DMS 273 (cell line): ENCODE data around the gene MAP3K3.
A peak's percentile ranks its signal among the peaks of the same experiment; 100 is the strongest.

Experiments used
- DNase-seq: peaks from one replicate; lab custom pipeline; 2025; ENCODE audit not compliant: unreplicated experiment; lab: John Stamatoyannopoulos, UW

The MAP3K3 gene

DNA sequence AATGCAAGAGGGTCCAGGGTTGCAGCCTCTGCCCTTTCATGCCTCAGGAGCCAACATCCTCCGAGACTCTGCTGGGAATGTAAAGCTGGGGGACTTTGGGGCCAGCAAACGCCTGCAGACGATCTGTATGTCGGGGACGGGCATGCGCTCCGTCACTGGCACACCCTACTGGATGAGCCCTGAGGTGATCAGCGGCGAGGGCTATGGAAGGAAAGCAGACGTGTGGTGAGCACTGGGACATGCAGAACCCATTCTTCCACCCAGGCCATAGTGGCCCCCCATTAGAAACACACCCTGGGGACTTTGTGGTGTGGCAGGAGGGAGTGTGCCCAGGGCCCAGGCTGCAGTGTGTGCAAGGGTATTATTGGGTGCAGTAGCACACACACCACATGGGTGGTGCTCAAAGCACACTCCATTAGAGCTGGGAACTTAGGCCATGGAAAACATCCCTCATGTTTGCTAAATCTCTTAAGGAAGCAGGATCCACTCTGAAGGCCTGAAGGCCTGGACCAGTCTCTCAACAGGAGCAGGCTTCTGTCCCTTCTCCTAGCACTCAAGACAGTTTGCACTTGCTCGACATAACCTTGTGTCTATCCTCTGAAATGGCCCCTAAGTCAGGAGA, 70.1 kb downstream of the MAP3K3 start:
- peak; percentile 37 for DNase-seq

GRCh38 chr17:63693411-63694113, 71.3 kb downstream of the MAP3K3 start:
- peak; percentile 37 for DNase-seq

DNA sequence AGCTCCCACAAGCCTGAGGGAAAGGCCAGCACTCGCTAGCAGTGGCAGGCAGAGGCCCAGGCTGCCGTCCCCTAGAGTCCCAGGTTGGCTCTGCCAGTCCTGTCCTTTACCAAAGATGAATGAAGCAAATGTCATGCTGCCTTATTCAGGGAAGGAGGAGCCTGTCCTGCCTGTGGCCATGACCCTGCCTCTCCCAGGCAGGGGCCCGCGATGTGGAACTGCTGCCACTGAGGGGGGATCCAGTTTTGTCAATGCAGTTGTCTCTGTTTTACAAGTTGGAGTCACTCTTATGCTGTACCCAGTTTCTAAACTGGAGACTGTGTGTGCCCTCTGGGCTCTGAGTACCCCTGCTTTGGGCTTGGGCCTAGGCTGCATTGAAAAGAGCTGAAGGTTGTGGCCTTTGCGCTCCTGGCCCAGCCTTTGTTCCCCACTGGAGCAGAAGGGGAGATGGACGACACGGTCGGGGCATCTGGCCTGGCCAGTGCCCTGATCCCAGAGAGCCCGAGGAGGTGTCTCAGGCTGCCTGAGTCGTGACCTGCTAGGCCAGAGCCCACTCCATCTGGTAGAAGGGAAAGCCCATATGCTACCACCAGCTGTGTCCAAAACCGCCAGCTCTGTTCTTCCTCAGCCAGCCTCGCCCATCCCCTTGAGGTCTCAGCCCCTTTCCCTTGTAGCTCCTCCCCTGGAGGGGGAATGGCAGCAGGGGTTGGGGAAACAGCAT, 72.2 kb downstream of the MAP3K3 start:
- peak; percentile 98 for DNase-seq

DNA sequence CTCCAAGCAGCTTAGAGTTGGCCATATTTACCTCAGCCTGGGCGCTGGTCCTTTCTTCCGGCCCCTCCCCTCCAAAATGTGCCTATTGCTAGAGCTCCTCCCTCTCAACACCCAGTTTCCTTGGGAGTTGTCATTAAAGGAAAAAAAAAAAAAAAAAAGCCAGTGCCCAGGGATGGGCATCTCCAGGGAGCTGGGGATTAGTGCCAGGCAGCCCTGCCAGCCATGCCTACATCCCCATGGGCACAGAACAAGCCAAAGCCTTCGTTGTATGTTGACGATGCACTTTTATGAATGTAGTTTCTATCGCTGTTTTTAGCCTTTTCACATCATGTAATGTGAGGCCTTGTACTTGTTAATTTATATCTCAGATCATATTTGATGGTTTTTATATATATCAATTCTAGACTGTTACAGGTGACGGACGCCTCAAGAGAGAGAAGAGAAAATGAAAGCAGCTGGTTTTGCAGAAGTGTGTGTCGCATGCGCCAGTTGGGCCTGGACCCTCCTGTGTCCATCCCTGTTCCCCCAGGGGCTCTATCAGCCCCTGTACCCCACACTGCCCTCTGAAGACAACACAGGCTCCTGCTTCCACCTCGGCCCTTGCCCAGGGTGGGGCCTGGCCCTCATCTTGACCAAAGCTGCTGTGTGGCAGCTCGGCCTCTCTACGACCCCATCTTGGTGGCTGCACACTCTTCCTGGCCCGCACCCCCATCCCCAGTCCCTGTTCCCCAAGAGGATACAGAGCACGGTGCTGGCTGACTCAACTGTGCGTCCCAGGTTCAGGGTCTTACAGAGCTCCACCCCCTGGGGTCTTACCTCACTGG, 72.9 kb downstream of the MAP3K3 start:
- no peak for DNase-seq

DNA sequence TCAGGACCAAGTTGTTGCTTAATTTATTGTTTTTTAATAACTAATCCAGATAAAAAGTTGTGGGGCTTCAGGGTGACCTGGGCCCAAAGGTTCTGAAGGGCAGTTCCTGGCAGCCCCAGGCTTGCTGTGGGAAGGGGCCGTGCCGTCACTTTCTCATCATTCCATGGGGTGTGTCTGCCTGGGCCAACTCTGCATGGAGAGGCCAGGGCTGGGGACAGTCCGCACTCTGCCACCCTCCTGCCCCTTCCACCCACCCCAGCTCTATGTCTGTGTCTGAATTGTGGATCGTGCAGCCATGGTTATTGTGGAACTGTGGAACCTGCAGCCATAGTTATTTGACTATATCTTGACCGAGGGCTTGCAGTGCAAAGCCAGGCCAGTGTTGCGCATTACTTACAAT, 73.7 kb downstream of the MAP3K3 start:
- no peak for DNase-seq

- peak; percentile 68 for DNase-seq
These were observed 74.3 kb downstream of the MAP3K3 start for GRCh38 chr17:63696381-63696961.

- DNase-seq: peak; percentile 75
These were observed 75.4 kb downstream of the MAP3K3 start for GRCh38 chr17:63697341-63698286.

DNA sequence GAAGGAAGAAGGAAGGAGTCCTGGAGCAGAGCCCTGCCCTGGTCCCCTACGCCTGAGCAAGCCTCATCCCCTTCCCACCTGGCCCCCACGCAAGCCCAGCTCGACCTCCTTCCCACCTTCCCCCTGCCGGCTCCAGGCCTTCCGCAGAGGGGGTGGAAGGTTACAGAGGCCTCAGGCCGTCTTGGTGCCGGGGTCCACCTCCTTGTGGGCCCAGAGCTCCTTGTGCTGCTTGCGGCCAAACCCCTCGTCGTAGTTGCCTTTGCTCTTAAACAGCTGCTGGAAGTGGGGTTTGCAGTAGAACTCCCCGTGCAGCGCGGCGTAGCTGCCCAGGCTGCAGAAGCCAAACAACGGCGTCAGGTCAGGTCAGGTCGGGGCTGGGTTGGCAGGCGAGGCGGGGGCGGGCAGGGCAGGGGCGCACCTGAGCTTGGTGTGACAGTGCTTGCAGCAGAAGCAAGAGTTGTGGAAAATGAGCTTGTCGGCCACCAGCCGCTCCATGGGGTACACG, 76.2 kb downstream of the MAP3K3 start:
- no peak for DNase-seq

- peak; percentile 54 for DNase-seq
These were observed 76.8 kb downstream of the MAP3K3 start for GRCh38 chr17:63698886-63699637.

GRCh38 chr17:63699638-63700527, 77.7 kb downstream of the MAP3K3 start, which contains the start of gene LIMD2:
Gene LIMD2, minus strand, starts transcription at chr17:63700125. Its CDS starts 827 bp downstream, at chr17:63699298.
- DNase-seq: peak; percentile 75

- peak; percentile 72 for DNase-seq
These were observed 78.6 kb downstream of the MAP3K3 start for GRCh38 chr17:63700528-63701455.

DNA sequence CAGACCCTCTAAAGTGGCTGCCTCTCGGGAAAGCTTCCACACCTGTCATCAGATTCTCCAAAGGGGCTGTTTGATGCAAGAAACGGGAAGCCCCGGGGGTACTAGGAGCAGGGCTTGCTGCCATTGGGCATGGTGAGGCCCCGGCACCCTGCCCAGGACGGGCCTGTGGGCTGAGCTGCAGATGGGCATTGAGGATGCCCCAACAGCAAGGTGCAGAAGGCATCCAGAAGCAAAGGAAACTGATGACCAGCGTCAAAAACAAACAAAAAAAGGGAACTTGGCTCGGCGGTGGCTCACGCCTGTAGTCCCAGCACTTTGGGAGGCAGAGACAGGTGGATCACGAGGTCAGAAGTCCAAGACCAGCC, 79.2 kb downstream of the MAP3K3 start:
- no peak for DNase-seq

DNA sequence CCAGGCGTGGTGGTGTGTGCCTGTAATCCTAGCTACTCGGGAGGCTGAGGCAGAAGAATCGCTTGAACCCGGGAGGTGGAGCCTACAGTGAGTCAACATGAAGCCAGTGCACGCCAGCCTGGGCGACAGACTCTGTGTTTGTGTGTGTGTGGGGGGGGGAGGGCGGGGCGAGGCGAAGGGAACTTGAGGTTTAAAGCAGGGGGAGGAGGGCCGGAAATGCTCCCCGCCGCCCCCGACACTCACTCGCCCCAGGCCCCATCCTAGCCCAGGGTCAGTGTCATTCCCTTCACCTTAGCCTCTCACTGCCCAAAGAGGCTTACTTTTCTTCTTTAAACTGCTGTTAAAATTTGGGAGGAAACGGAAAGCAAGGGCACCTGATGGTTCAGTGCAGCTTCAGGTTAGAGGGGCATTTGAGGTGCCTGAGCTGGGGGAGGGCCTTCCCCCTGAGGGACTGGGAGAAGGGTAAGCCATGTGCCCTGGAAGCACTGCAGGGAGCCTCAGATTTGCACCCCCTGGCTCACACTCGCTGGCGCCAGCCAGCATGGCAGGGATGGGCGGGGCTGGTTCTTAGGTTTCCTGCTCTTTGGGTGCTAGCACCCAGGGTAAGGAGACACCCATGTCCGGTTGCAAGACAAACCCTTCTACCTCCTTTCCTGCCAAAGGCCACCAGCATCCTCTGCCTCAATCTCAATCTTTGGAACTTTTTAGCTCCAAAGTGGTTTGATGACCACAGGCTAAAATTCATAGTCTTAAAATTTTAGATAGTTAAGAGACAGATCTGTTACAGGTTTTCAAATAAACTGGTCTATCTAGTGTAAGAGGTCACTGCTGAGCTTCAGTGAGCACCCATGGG, 79.9 kb downstream of the MAP3K3 start:
- DNase-seq: no peak

DNA sequence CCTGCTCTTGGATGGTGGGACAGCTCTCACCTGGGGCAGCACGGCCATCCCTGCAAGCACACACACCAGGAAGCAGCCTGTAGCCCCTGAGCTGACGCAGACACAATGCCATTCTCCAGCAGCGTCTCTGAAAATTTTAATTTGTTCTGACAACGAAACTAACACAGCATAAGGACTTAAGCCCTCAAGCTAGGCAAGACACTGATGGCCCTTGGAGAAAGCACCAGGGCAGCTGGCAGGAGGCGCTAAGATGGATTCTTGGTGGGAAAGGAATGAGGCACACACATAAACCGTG, 80.5 kb downstream of the MAP3K3 start:
- no peak for DNase-seq

GRCh38 chr17:63703029-63703428, 80.8 kb downstream of the MAP3K3 start:
- DNase-seq: no peak
